Activated naive CD8-positive, alpha-beta T cell treated with anti-CD3 and anti-CD28 coated beads for 36 hours (primary cell): ENCODE results near the gene NDUFA11. TPM values are rescaled to one million over a fixed set of nuclear protein-coding genes. Genes with fewer than 3 reads are reported as not detected.
"Not testable (repeated sequence)": the region's sequence is repeated elsewhere in the genome, so short reads cannot be mapped to it uniquely, and the experiment has no call there.

Experiments used
- DNase-seq: peaks from one replicate; pipeline ENCODE4 v3.0.0; 2021
- H3K27ac Mint-ChIP-seq: one replicate; pipeline ENCODE4 v1.8.0; 2022; ENCODE audit warnings: mild to moderate bottlenecking, moderate library complexity, mixed read lengths
- H3K27me3 Mint-ChIP-seq: one replicate; pipeline ENCODE4 v1.8.0; 2022; ENCODE audit warnings: mild to moderate bottlenecking, mixed read lengths
- H3K36me3 Mint-ChIP-seq: one replicate; pipeline ENCODE4 v1.8.0; 2021; ENCODE audit warnings: mild to moderate bottlenecking, mixed read lengths
- H3K4me1 Mint-ChIP-seq: one replicate; pipeline ENCODE4 v1.8.0; 2021; ENCODE audit warnings: mixed read lengths
- H3K4me3 Mint-ChIP-seq: one replicate; pipeline ENCODE4 v1.8.0; 2022; ENCODE audit warnings: mild to moderate bottlenecking, moderate library complexity, mixed read lengths
- H3K9me3 Mint-ChIP-seq: one replicate; pipeline ENCODE4 v1.8.0; 2022; ENCODE audit warnings: mixed read lengths
- total RNA-seq, 2 experiments: library from RNA; stranded (reverse); gene quantifications; one replicate each; pipeline ENCODE4 v1.2.3, GENCODE V29; 2021

Gene NDUFA11
- total RNA-seq, 2 experiments from 2014 or later: 244 to 255 TPM

GRCh38 chr19:5873617-5874199 lies 29.9 kb downstream of the NDUFA11 start:
- Mint-ChIP-seq H3K4me3 (no peak overlapping the region), H3K36me3 (no peaks in the 10 kb centered on the region), H3K27ac (no peak overlapping the region), H3K27me3 (peaks cover 22% of the 10 kb centered on the region), H3K9me3 (no peaks in the 10 kb centered on the region), H3K4me1 (no peaks in the 10 kb centered on the region)
- no peak for DNase-seq

DNA sequence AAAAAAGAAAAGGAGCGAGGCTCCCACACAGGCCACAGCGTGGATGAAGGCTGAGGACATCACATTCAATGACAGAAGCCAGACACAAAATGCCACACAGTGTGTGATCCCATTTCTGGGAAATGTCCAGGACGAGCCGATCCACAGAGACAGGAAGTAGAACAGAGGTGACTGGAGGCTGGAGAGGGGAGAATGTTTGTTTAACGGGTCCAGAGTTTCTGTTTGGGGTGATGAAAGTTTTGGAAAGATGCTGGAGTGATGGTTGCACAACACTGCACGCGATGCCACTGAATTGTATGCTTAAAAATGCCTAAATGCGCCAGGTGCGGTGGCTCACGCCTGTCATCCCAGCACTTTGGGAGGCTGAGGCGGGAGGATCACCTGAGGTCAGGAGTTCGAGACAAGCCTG lies 32.6 kb downstream of the NDUFA11 start:
- Mint-ChIP-seq H3K27ac (no peak overlapping the region), H3K27me3 (no peaks in the 10 kb centered on the region), H3K36me3 (no peaks in the 10 kb centered on the region), H3K4me3 (no peak overlapping the region), H3K9me3 (no peaks in the 10 kb centered on the region), H3K4me1 (no peaks in the 10 kb centered on the region)
- DNase-seq: no peak

GRCh38 chr19:5867201-5868136 lies 36.1 kb downstream of the NDUFA11 start:
- H3K27me3 Mint-ChIP-seq: no peaks in the 10 kb centered on the region
- H3K4me1 Mint-ChIP-seq: no peaks in the 10 kb centered on the region
- no peaks in the 10 kb centered on the region for H3K9me3 Mint-ChIP-seq
- no peak overlapping the region for H3K4me3 Mint-ChIP-seq
- no peak for DNase-seq
- H3K27ac Mint-ChIP-seq: no peak overlapping the region
- H3K36me3 Mint-ChIP-seq: no peaks in the 10 kb centered on the region

DNA sequence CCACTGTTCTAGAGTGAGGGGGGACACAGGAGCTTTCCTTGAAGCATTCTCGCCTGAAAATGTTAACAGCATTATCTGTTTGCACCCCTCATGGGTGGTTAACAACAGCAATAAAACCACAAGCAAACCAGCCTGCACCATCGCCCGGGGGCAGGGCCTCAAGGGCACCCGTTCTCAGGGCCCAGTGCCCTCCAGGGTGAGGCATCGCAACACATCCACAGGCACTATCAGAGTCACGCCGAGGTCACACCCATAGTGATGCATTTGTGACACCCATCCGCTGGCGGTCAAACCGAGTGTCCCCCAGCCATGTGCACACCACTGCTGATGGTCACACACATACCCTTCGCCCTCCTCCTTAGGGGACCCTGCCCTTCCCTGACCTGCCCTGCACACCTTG lies 37.8 kb downstream of the NDUFA11 start:
- Mint-ChIP-seq H3K4me1 (no peaks in the 10 kb centered on the region), H3K9me3 (no peaks in the 10 kb centered on the region), H3K27me3 (no peaks in the 10 kb centered on the region), H3K27ac (no peak overlapping the region), H3K4me3 (no peak overlapping the region), H3K36me3 (no peaks in the 10 kb centered on the region)
- no peak for DNase-seq

GRCh38 chr19:5864725-5865486 lies 38.7 kb downstream of the NDUFA11 start:
- Mint-ChIP-seq H3K9me3 (no peaks in the 10 kb centered on the region), H3K36me3 (no peaks in the 10 kb centered on the region), H3K27me3 (no peaks in the 10 kb centered on the region), H3K4me3 (no peak overlapping the region), H3K4me1 (no peaks in the 10 kb centered on the region), H3K27ac (no peak overlapping the region)
- DNase-seq: no peak

GRCh38 chr19:5864013-5864720 lies 39.4 kb downstream of the NDUFA11 start:
- Mint-ChIP-seq H3K9me3 (no peaks in the 10 kb centered on the region), H3K27me3 (no peaks in the 10 kb centered on the region), H3K36me3 (no peaks in the 10 kb centered on the region), H3K27ac (no peak overlapping the region), H3K4me3 (no peak overlapping the region), H3K4me1 (no peaks in the 10 kb centered on the region)
- no peak for DNase-seq

DNA sequence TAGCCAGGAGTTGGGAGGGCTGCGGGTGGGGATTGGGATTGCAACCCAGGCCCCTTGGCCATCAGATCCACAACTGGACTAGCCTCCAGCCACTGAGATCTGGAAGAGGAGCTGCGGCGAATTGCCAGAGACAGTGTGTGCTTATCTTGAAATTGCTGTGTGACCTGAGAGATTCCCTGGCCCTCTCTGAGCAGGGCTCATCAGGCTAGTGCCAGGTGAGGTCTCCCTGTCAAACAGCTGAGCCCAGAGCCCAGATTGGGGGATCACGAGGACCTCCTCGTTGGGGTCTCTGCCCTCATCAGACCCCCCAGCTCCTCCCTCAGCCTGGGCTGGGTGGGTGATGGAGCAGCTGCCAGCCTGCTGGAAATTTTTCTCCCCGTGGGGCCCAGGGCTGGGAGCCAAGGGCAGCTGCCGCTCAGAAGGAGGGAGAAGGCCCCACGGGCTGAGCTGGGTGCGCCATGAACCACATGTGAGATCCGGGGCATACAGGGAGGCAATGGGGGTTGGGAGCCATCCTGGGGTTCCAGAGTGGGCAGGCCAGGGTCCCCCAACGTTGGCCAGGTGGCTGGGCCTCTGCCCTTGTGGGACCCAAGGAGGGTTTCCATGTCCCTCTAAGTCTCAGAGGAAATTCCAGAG lies 40.4 kb downstream of the NDUFA11 start:
- H3K36me3 Mint-ChIP-seq: no peaks in the 10 kb centered on the region
- no peaks in the 10 kb centered on the region for H3K27me3 Mint-ChIP-seq
- no peak overlapping the region for H3K4me3 Mint-ChIP-seq
- H3K4me1 Mint-ChIP-seq: no peaks in the 10 kb centered on the region
- H3K9me3 Mint-ChIP-seq: no peaks in the 10 kb centered on the region
- no peak for DNase-seq
- no peak overlapping the region for H3K27ac Mint-ChIP-seq

DNA sequence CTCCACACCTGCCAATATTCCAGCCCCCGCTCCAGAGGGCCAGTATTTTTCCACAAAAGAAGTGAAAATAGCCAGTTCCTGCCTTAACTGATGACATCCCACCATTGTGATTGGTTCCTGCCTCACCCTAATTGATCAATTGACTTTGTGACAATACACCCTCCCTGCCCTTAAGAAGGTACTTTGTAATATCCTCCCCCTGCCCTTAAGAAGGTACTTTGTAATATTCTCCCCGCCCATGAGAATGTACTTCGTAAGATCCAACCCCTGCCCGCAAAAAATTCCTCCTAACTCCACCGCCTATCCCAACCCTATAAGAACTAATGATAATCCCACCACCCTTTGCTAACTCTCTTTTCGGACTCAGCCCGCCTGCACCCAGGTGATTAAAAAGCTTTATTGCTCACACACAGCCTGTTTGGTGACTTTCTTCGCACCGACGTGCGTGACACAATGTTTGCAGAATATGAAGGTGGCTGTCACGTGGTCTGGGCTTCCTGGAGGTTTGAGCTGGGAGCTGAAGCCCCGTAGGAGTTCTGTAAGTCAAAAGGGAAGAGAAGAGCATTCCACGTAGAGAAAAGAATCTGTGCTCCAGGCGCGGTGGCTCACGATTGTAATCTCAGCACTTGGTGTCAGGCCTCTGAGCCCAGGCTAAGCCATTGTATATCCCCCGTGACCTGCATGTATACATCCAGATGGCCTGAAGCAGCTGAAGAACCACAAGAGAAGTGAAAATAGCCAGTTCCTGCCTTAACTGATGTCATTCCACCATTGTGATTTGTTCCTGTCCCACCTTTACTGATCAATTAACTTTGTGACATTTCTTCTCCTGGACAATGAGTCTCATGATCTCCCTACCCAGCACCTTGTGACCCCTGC lies 46.1 kb downstream of the NDUFA11 start:
- H3K4me1 Mint-ChIP-seq: no peaks in the 10 kb centered on the region
- no peak overlapping the region for H3K4me3 Mint-ChIP-seq
- no peak overlapping the region for H3K27ac Mint-ChIP-seq
- peaks cover 4% of the 10 kb centered on the region for H3K27me3 Mint-ChIP-seq
- H3K9me3 Mint-ChIP-seq: no peaks in the 10 kb centered on the region
- no peaks in the 10 kb centered on the region for H3K36me3 Mint-ChIP-seq
- DNase-seq: no peak

- not testable (repeated sequence) for H3K27me3 Mint-ChIP-seq, H3K9me3 Mint-ChIP-seq, H3K27ac Mint-ChIP-seq, DNase-seq, H3K4me3 Mint-ChIP-seq, H3K36me3 Mint-ChIP-seq, H3K4me1 Mint-ChIP-seq
Measured at GRCh38 chr19:5855151-5855550, 48.4 kb downstream of the NDUFA11 start.

DNA sequence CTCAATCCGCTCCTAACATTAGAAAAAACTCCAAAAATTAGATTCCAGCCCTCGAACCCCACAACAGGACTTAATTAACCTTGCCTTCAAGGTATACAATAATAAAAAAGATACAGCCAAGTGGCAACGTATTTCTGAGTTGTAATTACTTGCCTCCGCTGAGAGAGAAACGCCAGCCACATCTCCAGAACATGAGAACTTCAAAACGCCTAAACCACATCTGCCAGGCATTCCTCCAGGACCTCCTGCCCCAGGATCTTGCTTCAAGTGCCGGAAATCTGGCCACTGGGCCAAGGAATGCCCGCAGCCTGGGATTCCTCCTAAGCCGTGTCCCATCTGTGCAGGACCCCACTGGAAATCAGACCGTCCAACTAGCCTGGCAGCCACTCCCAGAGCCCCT lies 49.5 kb downstream of the NDUFA11 start:
- not testable (repeated sequence) for H3K4me1 Mint-ChIP-seq, H3K36me3 Mint-ChIP-seq, H3K27me3 Mint-ChIP-seq, H3K4me3 Mint-ChIP-seq, H3K27ac Mint-ChIP-seq, H3K9me3 Mint-ChIP-seq, DNase-seq

DNA sequence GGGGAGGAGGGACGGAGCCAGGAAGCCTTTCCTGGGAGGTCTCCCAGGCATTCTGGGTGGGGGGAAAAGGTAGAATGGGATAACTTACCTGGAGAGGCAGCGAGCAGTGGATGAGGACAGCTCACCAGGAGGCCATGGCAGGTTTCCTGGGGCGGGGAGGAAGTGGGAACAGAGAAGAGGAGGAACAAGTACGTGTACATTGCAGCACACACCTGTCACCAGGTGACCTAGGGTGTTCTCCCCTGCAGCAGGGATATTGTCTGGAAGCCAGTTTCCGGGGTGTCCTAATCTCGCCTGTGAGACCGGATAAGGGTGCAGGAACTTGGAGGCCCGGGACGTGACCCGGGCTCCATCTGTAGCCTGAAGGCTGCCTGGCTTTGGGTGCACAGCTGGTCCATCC lies 52.3 kb downstream of the NDUFA11 start, which contains the start of gene FUT3:
TSS of gene FUT3 (minus strand) at position 148 of the 400 bp plus-strand sequence.
- no peaks in the 10 kb centered on the region for H3K4me1 Mint-ChIP-seq
- H3K27me3 Mint-ChIP-seq: peaks cover 4% of the 10 kb centered on the region
- H3K27ac Mint-ChIP-seq: no peak within 1 kb of the TSS
- no peak for DNase-seq
- no peak within 1 kb of the TSS for H3K4me3 Mint-ChIP-seq
- no peaks in the 10 kb centered on the region for H3K9me3 Mint-ChIP-seq
- no peaks in the 10 kb centered on the region for H3K36me3 Mint-ChIP-seq

- no peak overlapping the region for H3K4me3 Mint-ChIP-seq
- no peaks in the 10 kb centered on the region for H3K36me3 Mint-ChIP-seq
- H3K27me3 Mint-ChIP-seq: peaks cover 4% of the 10 kb centered on the region
- no peak for DNase-seq
- no peak overlapping the region for H3K27ac Mint-ChIP-seq
- no peaks in the 10 kb centered on the region for H3K9me3 Mint-ChIP-seq
- no peaks in the 10 kb centered on the region for H3K4me1 Mint-ChIP-seq
Measured at GRCh38 chr19:5850743-5851293, 52.8 kb downstream of the NDUFA11 start.

DNA sequence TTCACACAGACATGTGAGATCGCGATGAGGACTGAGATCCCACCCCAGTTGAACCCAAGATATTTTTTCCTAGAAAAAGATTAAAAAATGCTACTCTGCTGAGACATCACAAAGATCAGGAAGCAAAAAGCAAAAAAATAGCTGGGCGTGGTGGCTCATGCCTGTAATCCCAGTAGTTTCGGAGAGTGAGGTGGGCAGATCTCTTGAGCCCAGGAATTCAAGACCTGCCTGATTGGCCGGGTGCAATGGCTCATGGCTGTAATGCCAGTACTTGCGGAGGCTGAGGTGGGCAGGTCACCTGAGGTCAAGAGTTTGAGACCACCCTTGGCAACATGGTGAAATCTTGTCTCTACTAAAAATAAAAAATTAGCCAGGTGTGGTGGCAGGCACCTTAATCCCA lies 53.4 kb downstream of the NDUFA11 start:
- Mint-ChIP-seq H3K9me3 (no peaks in the 10 kb centered on the region), H3K27me3 (peaks cover 4% of the 10 kb centered on the region), H3K36me3 (no peaks in the 10 kb centered on the region), H3K27ac (no peak overlapping the region), H3K4me3 (no peak overlapping the region), H3K4me1 (no peaks in the 10 kb centered on the region)
- no peak for DNase-seq
